ENCODE results near the gene LSG1.

Gene LSG1

DNA sequence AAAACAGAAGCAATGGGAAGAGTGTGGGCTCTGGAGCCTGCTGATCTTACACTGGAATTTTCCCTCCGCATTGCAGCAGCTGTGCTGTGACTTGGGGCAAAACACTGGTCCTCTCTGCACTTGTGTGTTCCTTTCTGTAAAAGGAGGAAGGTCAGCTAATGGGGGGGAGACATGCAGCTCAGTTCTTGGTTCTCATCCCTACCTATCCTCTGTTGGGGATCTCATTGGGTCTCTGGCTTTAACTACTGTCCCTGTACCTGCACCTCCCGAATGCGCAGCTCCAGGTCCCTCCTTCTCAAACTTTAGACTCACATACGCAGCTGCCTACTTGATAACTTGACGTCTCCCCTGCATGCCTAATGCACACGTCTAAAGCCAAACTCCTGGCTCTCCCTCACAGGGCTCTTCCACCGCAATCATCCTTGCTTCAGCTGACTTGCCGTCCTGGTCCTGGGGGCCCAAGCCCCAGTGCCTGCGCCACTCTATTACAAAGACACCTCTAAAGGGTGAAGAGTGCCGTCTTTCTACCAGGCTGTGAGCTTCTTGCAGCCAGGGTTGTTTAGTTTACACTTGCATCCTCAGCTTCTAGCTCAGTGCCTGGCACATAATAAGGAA lies 32.9 kb downstream of the LSG1 start:
- TF ChIP-seq, protein P1, sequence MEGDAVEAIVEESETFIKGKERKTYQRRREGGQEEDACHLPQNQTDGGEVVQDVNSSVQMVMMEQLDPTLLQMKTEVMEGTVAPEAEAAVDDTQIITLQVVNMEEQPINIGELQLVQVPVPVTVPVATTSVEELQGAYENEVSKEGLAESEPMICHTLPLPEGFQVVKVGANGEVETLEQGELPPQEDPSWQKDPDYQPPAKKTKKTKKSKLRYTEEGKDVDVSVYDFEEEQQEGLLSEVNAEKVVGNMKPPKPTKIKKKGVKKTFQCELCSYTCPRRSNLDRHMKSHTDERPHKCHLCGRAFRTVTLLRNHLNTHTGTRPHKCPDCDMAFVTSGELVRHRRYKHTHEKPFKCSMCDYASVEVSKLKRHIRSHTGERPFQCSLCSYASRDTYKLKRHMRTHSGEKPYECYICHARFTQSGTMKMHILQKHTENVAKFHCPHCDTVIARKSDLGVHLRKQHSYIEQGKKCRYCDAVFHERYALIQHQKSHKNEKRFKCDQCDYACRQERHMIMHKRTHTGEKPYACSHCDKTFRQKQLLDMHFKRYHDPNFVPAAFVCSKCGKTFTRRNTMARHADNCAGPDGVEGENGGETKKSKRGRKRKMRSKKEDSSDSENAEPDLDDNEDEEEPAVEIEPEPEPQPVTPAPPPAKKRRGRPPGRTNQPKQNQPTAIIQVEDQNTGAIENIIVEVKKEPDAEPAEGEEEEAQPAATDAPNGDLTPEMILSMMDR (IDR thresholded peaks at IDR 0.05; ENCODE audit: control insufficient read depth, extremely low read depth, insufficient read depth): no peak
- H3K4me3 ChIP-seq (ENCODE audit: low read depth, low read length): no peak overlapping the region
- no peak for DNase-seq (ENCODE audit: low read depth)

DNA sequence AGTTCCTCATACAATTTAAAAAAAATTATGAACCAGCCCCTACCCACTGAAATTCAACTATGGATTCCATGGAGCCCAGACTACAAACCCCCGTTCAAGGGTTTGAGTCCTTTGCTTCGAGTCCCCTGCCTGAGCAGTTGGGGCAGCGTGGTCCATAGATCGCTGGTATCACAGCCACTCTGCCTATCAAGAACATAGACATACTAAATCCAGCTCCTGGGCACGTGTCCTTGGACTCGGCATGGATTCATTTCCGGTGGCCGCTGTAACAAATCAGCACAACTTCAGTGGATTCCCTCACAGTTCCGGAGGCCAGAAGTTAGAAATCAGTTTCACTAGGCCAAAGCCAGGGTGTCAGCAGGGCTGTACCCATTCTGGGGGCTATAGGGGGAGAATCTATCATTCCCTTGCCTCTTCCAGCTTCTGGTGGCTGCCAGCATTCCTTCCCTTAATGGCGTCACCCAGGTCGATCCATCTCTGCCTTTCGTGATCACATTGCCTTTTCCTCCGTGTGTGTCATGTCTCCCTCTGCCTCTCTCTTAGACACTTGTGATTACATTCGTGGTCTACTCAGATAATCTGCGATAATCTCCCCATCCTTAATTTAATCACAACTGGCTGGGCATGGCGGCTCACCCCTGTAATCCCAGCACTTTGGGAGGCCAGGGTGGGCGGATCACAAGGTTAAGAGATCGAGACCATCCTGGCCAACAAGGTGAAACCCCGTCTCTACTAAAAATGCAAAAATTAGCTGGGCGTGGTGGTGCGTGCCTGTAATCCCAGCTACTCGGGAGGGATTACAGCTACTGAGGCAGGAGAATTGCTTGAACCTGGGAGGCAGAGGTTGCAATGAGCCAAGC lies 34.2 kb downstream of the LSG1 start:
- TF ChIP-seq, protein P1 (IDR thresholded peaks at IDR 0.05; ENCODE audit: control insufficient read depth, extremely low read depth, insufficient read depth): no peak
- DNase-seq (ENCODE audit: low read depth): no peak
- no peak overlapping the region for H3K4me3 ChIP-seq (ENCODE audit: low read depth, low read length)

DNA sequence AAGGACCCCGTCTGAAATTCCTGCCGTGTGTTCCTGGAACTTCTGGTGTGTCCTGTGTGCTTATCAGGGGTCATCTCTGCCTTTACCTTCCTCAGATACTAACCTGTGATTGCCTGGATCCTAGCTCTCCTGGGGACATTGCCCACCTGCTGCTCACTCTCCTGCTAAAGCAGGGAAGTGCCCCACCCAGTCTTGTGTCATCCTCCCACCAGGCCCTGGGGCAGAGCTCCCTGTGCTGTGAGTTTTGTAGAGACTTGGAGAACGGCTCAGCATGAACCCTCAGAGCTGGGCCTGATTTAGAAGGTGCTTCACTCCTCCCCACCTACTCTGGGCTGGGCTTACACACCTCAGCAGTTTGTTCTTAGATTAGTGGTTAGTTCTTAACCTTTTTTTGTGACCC lies 34.9 kb downstream of the LSG1 start:
- TF ChIP-seq, protein P1 (IDR thresholded peaks at IDR 0.05; ENCODE audit: control insufficient read depth, extremely low read depth, insufficient read depth): no peak
- DNase-seq (ENCODE audit: low read depth): no peak

DNA sequence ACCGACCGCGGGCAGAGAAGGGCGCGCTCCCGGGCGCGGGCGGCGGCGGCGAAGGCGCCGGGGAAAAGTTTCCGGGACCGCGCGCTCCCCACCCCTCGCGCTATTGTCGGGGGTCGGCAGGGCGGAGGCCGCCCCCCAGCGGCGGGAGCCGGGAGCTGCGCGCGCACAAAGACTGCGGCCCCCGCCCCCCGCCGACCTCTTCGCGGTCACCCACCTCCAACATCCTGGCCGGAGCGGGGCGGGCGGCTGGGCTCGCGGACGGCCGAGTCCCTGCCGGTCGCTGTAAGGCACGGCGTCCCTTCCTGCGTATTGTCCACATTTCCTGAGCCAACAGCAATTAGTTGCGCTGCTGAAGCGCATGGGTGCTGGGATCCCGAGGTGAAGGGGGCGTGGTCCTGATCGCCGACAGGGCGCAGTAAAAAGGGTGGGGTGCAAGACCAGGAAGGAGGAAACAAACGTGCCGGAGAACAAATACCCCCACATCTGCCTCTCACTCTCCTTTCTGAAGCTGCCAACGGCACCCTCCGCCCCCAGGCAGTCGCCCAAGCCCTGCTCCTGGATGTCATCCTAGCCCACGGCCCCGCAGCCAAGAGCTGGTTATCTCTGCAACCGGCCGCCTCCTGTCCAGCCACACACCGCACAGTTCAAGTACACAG lies 38.5 kb downstream of the LSG1 start, which contains the start of gene TMEM44:
TSS of gene TMEM44 (minus strand) at position 71 of the 656 bp plus-strand sequence. CDS start 204 bp downstream, outside the sequence.
- TF ChIP-seq, protein P1 (IDR thresholded peaks at IDR 0.05; ENCODE audit: control insufficient read depth, extremely low read depth, insufficient read depth): peak; percentile 53
- H3K4me3 ChIP-seq (ENCODE audit: low read depth, low read length): peak within 1 kb of the TSS; percentile 67
- peak; percentile 62 for DNase-seq (ENCODE audit: low read depth)

More for the DNA sequence above, 34.9 kb downstream of the LSG1 start:
- no peak overlapping the region for H3K4me3 ChIP-seq (ENCODE audit: low read depth, low read length)

DNA sequence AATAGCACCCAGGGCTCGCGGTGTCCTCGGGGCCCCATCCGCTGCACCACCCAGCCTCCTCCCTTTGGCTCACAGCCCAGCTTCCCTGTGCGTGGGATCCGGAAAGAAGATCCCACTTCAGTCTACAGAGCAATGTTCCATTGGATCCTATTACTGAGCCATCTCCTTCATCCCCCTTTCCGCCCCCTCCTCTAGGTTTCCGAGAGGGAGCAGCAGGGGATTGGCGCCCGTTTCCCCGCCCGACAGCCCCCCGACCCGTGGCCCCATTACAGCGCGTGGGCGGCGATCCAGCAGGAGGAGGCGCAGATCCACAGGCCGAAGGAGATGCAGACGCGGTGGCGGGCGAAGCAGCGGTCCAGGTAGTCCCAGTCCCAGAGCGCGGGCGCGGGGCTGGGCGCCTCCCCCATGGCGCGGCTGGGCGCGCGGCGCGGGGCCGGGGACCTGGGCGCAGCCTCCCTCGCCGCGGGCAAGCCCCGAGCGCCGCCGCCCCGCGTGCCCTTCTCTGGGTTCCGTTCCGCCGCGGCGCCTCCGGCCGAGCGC lies 39.1 kb downstream of the LSG1 start:
- TF ChIP-seq, protein P1 (IDR thresholded peaks at IDR 0.05; ENCODE audit: control insufficient read depth, extremely low read depth, insufficient read depth): no peak
- no peak for DNase-seq (ENCODE audit: low read depth)
- peak overlapping the region; percentile 67 for H3K4me3 ChIP-seq (ENCODE audit: low read depth, low read length)

DNA sequence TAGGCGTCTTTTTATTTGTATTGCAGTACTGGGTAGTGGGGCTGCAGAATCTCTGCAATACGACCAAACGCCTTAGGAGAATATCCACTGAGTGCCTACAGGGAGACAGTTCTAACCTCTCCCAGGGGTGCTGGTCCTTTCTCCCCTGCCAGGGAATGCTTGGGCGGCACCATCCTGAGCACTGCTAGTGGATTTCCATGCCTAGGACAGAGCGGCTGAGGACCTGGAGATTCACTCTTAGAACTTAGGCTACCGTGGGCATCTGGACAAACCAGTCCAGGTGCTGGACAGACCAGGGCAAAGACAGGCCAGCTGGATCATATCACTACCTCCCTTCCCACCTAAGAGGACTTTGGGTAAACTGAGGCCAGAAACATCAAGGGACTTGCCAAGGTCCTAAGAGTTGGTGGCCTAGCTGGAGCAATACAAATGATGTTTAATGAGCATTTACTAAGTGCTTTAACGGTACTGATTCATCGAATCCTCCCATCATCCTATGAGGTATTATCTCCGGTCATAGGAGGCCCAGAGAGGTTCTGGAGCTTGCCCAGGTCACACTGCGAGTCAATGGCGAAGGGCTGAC lies 39.7 kb downstream of the LSG1 start:
- DNase-seq (ENCODE audit: low read depth): no peak
- H3K4me3 ChIP-seq (ENCODE audit: low read depth, low read length): peak overlapping the region; percentile 67
- TF ChIP-seq, protein P1 (IDR thresholded peaks at IDR 0.05; ENCODE audit: control insufficient read depth, extremely low read depth, insufficient read depth): no peak
